Hematopoietic multipotent progenitor cell treated with erythropoietin and hydrocortisone succinate and interleukin-3 and kit ligand, for 4 days (in vitro differentiated cells): Measurements from ENCODE around the gene DIS3L2.
"Not testable (repeated sequence)": the region's sequence is repeated elsewhere in the genome, so short reads cannot be mapped to it uniquely, and the experiment has no call there.

Experiments
- DNase-seq: peaks from one replicate; pipeline ENCODE4 v3.0.0-alpha.2; 2015

DIS3L2 gene

DNA sequence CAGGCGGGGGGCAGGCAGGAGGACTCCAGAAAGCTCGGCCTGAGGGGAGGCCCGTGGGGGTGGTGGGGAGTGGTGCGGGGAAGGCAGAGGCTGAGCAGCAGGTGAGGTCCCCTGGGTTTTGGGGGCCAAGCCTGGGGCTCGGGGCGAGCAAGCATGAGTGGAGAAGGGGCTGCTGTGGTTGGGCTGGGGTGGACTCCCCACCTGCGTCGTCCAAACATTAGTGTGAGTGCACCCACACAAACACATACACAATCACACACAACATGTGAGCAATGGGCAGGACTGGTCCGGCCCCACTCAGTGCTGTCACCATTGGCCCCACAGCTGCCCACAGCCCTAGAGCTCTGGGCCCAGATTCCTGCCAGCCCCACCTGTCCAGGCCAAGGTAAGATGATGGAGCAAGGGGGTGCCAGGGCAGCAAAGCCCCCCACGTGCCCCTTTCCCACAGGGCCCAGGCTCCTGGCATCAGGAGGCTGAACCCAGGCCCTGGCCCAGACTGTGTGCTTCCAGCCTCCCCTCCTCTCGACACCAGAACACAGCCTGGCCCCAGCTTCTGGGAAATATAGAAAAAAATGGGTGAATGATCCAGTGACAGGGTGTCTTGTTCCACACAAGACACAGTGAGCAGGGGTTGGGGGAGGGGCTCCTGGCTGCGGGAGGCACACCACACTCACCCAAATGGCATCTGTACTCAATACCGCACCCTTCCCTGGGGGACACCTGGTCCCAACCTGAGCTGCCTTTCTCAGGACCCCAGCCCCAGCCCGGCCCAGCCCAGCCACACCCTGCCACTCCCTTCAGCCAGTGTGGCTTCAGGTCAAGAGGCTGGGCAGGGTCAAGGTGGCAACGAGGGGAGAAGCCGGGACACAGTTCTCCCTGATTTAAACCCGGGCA is 416.6 kb downstream of the DIS3L2 start:
- no peak for DNase-seq

DNA sequence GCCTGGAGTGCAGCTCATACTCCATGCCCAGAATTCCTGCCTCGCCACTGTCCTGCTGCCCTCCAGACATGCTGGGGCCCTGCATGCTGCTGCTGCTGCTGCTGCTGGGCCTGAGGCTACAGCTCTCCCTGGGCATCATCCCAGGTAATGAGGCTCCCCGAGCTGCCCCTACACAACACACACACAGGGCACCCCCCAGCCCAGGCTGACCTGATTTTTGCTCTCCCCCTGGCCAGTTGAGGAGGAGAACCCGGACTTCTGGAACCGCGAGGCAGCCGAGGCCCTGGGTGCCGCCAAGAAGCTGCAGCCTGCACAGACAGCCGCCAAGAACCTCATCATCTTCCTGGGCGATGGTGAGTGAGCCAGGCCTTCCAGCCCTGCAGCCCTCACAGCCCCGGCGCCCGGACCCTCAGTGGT is 417.2 kb downstream of the DIS3L2 start, which contains the start of gene ALPP:
Gene ALPP, plus strand, starts transcription at position 17 of the 417 bp plus-strand sequence. Its CDS starts 52 bp downstream, at position 69.
- DNase-seq = not testable (repeated sequence)

DNA sequence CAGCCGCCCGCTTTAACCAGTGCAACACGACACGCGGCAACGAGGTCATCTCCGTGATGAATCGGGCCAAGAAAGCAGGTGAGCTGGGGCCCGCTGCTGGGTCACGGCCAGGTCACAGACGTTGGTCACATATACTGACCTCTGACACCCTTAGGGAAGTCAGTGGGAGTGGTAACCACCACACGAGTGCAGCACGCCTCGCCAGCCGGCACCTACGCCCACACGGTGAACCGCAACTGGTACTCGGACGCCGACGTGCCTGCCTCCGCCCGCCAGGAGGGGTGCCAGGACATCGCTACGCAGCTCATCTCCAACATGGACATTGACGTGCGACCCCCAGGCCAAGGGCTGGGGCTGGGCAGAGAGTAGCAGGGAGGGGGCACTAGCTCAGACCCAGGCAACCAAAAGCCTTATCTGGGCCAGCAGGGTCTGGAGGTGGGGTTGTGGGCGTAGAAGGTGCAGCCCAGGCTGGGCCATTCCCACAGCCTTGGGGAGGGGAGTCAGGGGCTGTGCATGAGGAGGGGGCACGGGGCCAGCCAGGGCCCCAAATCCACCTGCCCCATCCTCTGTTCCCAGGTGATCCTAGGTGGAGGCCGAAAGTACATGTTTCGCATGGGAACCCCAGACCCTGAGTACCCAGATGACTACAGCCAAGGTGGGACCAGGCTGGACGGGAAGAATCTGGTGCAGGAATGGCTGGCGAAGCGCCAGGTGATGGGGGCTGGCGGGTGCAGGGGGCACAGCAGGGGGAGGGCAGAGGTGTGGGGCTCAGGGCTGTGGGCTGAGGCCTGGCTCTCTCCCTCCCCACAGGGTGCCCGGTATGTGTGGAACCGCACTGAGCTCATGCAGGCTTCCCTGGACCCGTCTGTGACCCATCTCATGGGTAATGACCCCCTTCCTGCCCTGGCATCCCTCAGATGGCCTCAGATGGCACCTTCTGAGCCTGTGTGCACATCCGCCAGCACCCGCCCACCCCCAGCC is 418.4 kb downstream of the DIS3L2 start:
- not testable (repeated sequence) for DNase-seq

DNA sequence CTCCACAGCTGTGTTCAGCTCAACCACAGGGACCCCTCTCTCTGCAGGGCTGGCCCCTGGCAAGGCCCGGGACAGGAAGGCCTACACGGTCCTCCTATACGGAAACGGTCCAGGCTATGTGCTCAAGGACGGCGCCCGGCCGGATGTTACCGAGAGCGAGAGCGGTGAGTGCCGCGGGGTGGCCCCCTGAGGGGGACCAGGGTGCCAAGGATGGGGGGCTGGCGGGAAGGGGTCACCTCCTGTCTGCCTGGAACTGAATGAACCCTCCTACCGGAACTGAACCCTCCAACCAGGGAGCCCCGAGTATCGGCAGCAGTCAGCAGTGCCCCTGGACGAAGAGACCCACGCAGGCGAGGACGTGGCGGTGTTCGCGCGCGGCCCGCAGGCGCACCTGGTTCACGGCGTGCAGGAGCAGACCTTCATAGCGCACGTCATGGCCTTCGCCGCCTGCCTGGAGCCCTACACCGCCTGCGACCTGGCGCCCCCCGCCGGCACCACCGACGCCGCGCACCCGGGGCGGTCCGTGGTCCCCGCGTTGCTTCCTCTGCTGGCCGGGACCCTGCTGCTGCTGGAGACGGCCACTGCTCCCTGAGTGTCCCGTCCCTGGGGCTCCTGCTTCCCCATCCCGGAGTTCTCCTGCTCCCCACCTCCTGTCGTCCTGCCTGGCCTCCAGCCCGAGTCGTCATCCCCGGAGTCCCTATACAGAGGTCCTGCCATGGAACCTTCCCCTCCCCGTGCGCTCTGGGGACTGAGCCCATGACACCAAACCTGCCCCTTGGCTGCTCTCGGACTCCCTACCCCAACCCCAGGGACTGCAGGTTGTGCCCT is 419.9 kb downstream of the DIS3L2 start:
- not testable (repeated sequence) for DNase-seq

DNA sequence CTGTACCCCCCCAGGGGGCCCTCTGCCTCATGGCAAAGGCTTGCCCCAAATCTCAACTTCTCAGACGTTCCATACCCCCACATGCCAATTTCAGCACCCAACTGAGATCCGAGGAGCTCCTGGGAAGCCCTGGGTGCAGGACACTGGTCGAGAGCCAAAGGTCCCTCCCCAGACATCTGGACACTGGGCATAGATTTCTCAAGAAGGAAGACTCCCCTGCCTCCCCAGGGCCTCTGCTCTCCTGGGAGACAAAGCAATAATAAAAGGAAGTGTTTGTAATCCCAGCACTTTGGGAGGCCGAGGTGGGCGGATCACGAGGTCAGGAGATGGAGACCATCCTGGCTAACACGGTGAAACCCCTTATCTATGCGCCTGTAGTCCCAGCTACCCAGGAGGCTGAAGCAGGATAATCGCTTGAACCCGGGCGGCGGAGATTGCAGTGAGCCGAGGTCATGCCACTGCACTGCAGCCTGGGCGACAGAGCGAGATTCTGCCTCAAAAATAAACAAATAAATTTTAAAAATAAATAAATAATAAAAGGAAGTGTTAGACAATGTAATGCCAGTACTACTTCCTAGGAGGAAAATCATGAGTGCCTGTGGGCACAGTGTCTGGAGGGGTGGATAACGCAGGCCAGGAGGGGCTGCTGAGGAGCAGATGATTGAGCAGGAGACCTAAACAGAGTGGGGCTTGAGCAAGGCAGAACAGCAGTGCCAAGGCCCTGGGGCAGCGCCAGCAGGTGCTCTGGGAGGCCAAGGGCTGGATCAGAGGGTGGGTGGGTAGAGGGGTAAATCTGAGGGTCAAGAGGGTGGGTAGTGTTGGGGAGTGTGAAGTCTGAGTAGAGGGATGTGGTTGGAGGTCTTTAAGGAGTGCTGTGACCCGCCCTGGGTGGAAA is 421.1 kb downstream of the DIS3L2 start:
- no peak for DNase-seq

DNA sequence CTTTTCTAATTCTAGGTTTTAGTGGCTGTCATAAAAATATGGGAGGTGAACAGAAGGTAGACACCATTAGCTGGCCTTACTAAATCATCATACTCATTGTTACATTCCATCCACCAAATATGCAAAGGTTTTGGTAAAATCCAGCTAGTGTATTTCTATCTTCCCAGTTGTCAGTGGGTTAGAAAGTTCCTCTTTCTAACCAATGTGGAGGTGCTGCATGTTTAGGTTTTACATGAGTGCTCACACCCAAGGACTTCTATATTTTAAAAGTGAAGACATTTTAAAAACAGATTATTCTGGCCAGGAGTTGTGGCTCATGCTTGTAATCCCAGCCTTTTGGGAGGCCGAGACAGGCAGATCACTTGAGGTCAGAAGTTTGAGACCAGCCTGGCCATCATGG is 423.0 kb downstream of the DIS3L2 start:
- no peak for DNase-seq

DNA sequence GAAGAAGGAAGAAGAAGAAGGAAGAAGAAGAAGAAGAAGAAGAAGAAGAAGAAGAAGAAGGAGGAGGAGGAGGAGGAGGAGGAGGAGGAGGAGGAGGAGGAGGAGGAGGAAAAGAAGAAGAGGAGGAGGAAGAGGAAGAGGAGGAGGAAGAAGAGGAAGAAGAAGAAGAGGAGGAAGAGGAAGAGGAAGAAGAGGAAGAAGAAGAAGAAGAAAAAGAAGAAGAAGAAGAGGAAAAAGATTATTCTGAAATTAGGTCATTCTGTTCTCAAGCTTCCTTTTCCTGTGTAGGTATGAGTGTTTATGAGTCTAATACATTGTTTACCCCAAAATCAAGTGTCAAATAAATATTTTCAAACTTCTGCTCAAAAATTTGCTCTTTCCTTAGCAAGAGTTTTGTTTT is 423.5 kb downstream of the DIS3L2 start:
- not testable (repeated sequence) for DNase-seq

DNA sequence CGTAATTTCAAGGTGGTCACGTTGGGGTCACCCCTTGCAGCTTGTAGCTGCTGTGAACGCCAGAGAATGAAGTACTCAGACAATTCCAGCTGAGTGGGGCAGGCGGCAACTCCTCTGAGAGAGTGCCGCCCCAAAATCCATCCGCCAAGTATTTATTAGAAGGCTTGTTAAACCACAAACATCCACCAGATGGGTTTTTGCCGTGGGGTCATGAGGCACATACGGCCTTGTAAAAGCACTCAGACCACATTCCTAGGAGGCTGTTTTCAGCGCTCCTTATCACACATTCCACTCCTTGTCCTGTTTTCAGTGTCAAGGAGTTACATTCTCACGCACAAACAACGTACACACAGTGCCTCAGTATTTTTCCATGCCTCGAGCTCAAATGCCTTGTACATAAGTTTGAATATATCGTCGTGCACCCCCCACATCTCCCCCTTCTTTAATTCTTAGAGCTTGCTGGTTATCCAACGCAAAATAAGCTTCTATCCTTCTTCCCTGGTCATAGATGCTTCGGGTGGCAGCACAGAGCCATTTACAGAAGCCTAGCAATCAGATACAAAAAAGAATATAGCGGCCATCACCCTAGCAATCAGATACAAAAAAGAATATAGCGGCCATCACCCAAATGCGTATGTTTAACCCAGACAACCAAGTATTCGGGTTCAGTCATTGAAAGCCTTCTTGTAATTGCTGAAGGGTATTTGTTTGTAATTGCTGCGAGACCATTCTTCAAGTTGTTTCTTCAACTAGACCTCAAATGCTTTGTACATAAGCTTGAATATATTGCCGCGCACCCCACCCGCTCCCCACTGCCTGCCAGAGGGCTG is 424.4 kb downstream of the DIS3L2 start:
- DNase-seq = peak; percentile 70

DNA sequence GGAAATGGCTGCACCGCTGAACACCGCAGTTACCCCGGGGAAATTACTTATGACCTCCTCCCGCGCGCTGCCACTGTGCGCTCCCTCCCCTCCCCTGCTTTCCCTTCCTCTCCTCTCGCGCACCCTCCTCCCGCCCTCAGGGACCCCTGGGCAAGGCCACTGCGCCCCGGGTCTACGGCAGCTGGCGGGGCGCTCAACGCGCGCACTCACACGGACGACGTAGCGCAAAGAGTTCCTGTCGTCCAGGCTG is 424.9 kb downstream of the DIS3L2 start:
- no peak for DNase-seq
